ENCODE results near the gene CNTNAP5. TPM values are rescaled to one million over a fixed set of nuclear protein-coding genes. Genes with fewer than 3 reads are reported as not detected.

CNTNAP5 gene
- total RNA-seq, result 0.56 and 1.1 TPM in 2 replicates
- long read RNA-seq, result 0 reads

GRCh38 chr2:124025171-124025580 is at the start of gene CNTNAP5:
Gene CNTNAP5 (plus strand): TSS chr2:124025287. CDS start chr2:124025651, 364 bp downstream.
- TF ChIP-seq, protein P1, sequence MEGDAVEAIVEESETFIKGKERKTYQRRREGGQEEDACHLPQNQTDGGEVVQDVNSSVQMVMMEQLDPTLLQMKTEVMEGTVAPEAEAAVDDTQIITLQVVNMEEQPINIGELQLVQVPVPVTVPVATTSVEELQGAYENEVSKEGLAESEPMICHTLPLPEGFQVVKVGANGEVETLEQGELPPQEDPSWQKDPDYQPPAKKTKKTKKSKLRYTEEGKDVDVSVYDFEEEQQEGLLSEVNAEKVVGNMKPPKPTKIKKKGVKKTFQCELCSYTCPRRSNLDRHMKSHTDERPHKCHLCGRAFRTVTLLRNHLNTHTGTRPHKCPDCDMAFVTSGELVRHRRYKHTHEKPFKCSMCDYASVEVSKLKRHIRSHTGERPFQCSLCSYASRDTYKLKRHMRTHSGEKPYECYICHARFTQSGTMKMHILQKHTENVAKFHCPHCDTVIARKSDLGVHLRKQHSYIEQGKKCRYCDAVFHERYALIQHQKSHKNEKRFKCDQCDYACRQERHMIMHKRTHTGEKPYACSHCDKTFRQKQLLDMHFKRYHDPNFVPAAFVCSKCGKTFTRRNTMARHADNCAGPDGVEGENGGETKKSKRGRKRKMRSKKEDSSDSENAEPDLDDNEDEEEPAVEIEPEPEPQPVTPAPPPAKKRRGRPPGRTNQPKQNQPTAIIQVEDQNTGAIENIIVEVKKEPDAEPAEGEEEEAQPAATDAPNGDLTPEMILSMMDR (conservative IDR thresholded peaks at IDR 0.05), result no peak
- peak; percentile 84 for DNase-seq (ENCODE audit: low read depth, low spot score)
- no peak within 1 kb of the TSS for H3K27ac Mint-ChIP-seq (ENCODE audit: unreplicated experiment)
- H3K4me1 Mint-ChIP-seq, result peaks cover 19% of the 10 kb centered on the region
- no peaks in the 10 kb centered on the region for H3K36me3 Mint-ChIP-seq (ENCODE audit: low read depth)
- peaks cover 70% of the 10 kb centered on the region for H3K27me3 Mint-ChIP-seq (ENCODE audit: low read depth)
- H3K4me3 Mint-ChIP-seq, result peak within 1 kb of the TSS; percentile 86
- H3K9me3 Mint-ChIP-seq, result no peaks in the 10 kb centered on the region

- H3K27ac Mint-ChIP-seq (ENCODE audit: unreplicated experiment), result no peak overlapping the region
- no peak for DNase-seq (ENCODE audit: low read depth, low spot score)
- H3K4me1 Mint-ChIP-seq, result no peaks in the 10 kb centered on the region
- no peaks in the 10 kb centered on the region for H3K27me3 Mint-ChIP-seq (ENCODE audit: low read depth)
- H3K4me3 Mint-ChIP-seq, result no peak overlapping the region
- peaks cover 7% of the 10 kb centered on the region for H3K9me3 Mint-ChIP-seq
- TF ChIP-seq, protein P1 (conservative IDR thresholded peaks at IDR 0.05), result no peak
- H3K36me3 Mint-ChIP-seq (ENCODE audit: low read depth), result peaks cover 6% of the 10 kb centered on the region
These were observed 48.9 kb upstream of the CNTNAP5 start for GRCh38 chr2:123976054-123976648.

DNA sequence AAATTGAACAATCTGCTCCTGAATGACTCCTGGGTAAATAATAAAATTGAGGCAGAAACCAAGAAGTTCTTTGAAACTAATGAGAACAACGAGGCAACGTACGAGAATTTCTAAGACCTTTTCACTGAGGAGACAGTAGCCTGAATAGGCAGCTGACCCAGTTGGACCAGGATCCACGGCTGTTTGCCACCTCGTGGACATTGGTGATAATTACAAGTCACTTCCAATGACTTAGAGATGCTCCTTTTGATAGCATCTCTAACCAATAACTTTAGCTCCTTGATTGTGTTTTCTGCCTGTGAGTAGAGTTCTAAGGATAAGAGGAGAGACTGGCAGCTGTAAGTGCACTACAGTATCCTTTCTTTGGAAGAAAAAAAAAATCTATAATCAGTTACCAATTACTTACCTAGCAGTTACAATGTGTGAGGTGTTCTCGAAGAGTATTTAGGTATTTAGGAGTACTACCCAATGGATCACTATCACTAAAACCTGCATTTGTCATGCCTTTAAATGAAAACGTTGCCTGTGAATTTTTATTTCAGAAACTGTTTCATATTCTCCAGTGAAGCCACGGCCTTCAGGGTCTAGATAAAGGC is 31.3 kb upstream of the CNTNAP5 start:
- Mint-ChIP-seq H3K4me3 (no peak overlapping the region), H3K27ac (ENCODE audit: unreplicated experiment) (no peak overlapping the region), H3K9me3 (peaks cover 7% of the 10 kb centered on the region), H3K4me1 (peaks cover 4% of the 10 kb centered on the region), H3K36me3 (ENCODE audit: low read depth) (peaks cover 2% of the 10 kb centered on the region), H3K27me3 (ENCODE audit: low read depth) (no peaks in the 10 kb centered on the region)
- TF ChIP-seq, protein P1 (conservative IDR thresholded peaks at IDR 0.05), result peak; percentile 74
- DNase-seq (ENCODE audit: low read depth, low spot score), result peak; percentile 48

DNA sequence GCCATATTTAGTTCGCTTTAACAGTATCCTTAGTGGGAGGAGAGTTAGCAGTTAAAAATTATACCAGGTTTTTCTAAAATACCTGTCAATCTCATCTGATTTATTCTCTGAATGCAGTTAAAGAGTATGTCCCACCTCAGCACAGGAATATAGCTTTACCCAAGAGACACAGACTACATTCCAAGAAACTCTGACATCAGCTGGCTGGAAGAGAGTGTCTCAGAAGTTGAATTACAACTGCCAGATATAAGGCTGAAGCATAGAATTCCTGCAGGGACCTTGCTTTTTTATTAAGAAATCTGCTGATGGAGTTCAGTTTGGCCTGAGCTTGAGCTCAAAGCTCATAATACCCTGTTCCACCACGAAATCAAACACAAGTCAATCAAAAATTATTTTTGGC is 25.4 kb upstream of the CNTNAP5 start:
- Mint-ChIP-seq H3K9me3 (no peaks in the 10 kb centered on the region), H3K4me1 (no peaks in the 10 kb centered on the region)

GRCh38 chr2:124001696-124002430 is 23.2 kb upstream of the CNTNAP5 start:
- no peak overlapping the region for H3K27ac Mint-ChIP-seq (ENCODE audit: unreplicated experiment)
- no peaks in the 10 kb centered on the region for H3K4me1 Mint-ChIP-seq
- no peaks in the 10 kb centered on the region for H3K36me3 Mint-ChIP-seq (ENCODE audit: low read depth)
- no peaks in the 10 kb centered on the region for H3K9me3 Mint-ChIP-seq
- H3K4me3 Mint-ChIP-seq, result no peak overlapping the region
- TF ChIP-seq, protein P1 (conservative IDR thresholded peaks at IDR 0.05), result no peak
- no peaks in the 10 kb centered on the region for H3K27me3 Mint-ChIP-seq (ENCODE audit: low read depth)
- no peak for DNase-seq (ENCODE audit: low read depth, low spot score)

More for the DNA sequence above, 25.4 kb upstream of the CNTNAP5 start:
- TF ChIP-seq, protein P1 (conservative IDR thresholded peaks at IDR 0.05), result no peak
- Mint-ChIP-seq H3K36me3 (ENCODE audit: low read depth) (no peaks in the 10 kb centered on the region), H3K27ac (ENCODE audit: unreplicated experiment) (no peak overlapping the region), H3K27me3 (ENCODE audit: low read depth) (no peaks in the 10 kb centered on the region), H3K4me3 (no peak overlapping the region)
- DNase-seq (ENCODE audit: low read depth, low spot score), result no peak
